ENCODE measurements around the gene SMOC2. TPM values are rescaled to one million over a fixed set of nuclear protein-coding genes. Genes with fewer than 3 reads are reported as not detected.

The SMOC2 gene
- total and polyA plus RNA-seq, 2 donors (not counting 1 experiment from before 2014, with no cell fraction given), result 0.37 TPM; not detected in 1

DNA sequence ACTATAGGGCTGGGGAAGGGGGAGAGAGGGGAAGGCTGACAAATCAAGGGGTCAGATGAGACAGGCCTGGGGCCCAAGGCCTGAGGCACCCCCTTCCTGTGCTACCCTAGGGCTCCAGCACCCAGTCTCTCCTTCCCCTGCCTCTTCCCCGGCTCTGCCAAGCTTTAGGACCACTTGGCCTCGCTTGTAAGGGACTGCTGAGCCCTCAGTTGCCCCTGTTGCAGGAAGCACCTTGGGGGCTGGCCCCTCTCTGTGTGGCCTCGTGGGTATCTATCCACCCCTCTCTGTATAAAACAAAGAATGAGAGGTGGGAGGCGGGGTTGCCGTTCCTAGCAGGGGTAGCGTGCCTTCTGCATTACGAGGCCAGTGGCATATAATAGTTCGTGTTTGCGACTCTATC is 21.4 kb upstream of the SMOC2 start:
- no peaks in the 10 kb centered on the region for H3K9me3 Mint-ChIP-seq (ENCODE audit: insufficient read depth)

DNA sequence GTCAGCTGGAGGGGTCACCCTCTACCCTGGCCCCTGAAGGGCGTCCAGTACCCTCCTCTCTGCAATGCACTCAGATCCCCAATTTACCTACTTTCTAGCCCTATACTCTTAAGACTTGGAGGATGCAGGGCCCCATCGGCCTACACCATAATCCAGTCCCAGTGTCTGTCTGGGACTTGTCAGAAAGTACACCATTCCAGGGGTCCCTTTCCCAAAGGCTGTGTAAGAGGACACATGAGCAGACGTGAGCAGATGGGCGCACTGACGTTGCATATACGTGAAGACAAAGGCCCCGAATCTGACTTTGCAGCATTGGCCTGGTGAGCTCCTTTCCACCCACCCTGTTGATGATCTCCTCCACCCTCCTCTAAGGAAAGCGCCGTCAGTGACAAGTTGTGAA is 20.9 kb upstream of the SMOC2 start:
- Histone ChIP-seq H2AFZ (ENCODE audit: insufficient read depth, low read depth, low read length, poor library complexity, severe bottlenecking) (no peak overlapping the region), H3K9me3 (ENCODE audit: control extremely low read depth in 1 of 3, control insufficient read depth in 2 of 3, insufficient read depth in 1 of 3, low read length in 2 of 3) (peaks cover 0 to 25% (median 0%) of the 10 kb centered on the region in 3 donors), H3K36me3 (replicated peaks in 1 of 2; ENCODE audit: control extremely low read depth in 1 of 2, control insufficient read depth in 1 of 2, extremely low read depth in 1 of 2, insufficient read depth in 2 of 2, low read length in 1 of 2) (no peaks in the 10 kb centered on the region), H3K27me3 (replicated peaks in 1 of 4; ENCODE audit: control extremely low read depth in 1 of 4, control insufficient read depth in 3 of 4, insufficient read depth in 4 of 4, low read length in 3 of 4) (no peaks in the 10 kb centered on the region), H3K4me2 (replicated peaks; ENCODE audit: low read depth, low read length, poor library complexity, severe bottlenecking) (no peak overlapping the region), H4K20me1 (ENCODE audit: control insufficient read depth, insufficient read depth, low read length, poor library complexity, severe bottlenecking) (no peaks in the 10 kb centered on the region), H3K9ac (ENCODE audit: low read length) (no peak overlapping the region), H3K79me2 (ENCODE audit: control insufficient read depth, insufficient read depth, low read length) (no peaks in the 10 kb centered on the region), H3K4me3 (ENCODE audit: control extremely low read depth in 1 of 5, extremely low read depth in 1 of 5, insufficient read depth in 1 of 5, low read depth in 2 of 5, low read length in 4 of 5) (no peak overlapping the region), H3K27ac (ENCODE audit: low read length in 2 of 2) (no peak overlapping the region), H3K4me1 (ENCODE audit: control insufficient read depth in 2 of 2, insufficient read depth in 2 of 2, low read length in 2 of 2) (no peaks in the 10 kb centered on the region)
- H3K4me3 Mint-ChIP-seq, result no peak overlapping the region
- ChIA-PET CTCF (no interaction called here), POLR2A (no interaction called here)
- no peak for DNase-seq
- TF ChIP-seq, protein P1, sequence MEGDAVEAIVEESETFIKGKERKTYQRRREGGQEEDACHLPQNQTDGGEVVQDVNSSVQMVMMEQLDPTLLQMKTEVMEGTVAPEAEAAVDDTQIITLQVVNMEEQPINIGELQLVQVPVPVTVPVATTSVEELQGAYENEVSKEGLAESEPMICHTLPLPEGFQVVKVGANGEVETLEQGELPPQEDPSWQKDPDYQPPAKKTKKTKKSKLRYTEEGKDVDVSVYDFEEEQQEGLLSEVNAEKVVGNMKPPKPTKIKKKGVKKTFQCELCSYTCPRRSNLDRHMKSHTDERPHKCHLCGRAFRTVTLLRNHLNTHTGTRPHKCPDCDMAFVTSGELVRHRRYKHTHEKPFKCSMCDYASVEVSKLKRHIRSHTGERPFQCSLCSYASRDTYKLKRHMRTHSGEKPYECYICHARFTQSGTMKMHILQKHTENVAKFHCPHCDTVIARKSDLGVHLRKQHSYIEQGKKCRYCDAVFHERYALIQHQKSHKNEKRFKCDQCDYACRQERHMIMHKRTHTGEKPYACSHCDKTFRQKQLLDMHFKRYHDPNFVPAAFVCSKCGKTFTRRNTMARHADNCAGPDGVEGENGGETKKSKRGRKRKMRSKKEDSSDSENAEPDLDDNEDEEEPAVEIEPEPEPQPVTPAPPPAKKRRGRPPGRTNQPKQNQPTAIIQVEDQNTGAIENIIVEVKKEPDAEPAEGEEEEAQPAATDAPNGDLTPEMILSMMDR (IDR thresholded peaks at IDR 0.05), result no peak
- TF ChIP-seq EZH2 (IDR thresholded peaks at IDR 0.05; ENCODE audit: borderline replicate concordance, insufficient read depth, low read depth, low read length, poor library complexity, severe bottlenecking), result no peak
- H3K27me3 Mint-ChIP-seq, result no peaks in the 10 kb centered on the region
- H3K27ac Mint-ChIP-seq, result no peak overlapping the region
- no peak for ATAC-seq (ENCODE audit: low read depth)
- 94% methylated on average over 9 of the region's 9 CpGs for WGBS (ENCODE audit: insufficient coverage)
- no peaks in the 10 kb centered on the region for H3K9me3 Mint-ChIP-seq (ENCODE audit: insufficient read depth)
- no peaks in the 10 kb centered on the region for H3K4me1 Mint-ChIP-seq
- intact Hi-C loops (cut with micrococcal nuclease), result no loop called here

More for the DNA sequence above, 21.4 kb upstream of the SMOC2 start:
- ATAC-seq (ENCODE audit: low read depth), result no peak
- ChIA-PET CTCF (no interaction called here), POLR2A (no interaction called here)
- 91% methylated on average over 8 of the region's 9 CpGs for WGBS (ENCODE audit: insufficient coverage)
- intact Hi-C loops (cut with micrococcal nuclease), result no loop called here
- H3K9ac ChIP-seq (ENCODE audit: low read length), result no peak overlapping the region
- no peak overlapping the region for H3K4me2 ChIP-seq (replicated peaks; ENCODE audit: low read depth, low read length, poor library complexity, severe bottlenecking)
- H3K4me1 ChIP-seq (ENCODE audit: control insufficient read depth in 2 of 2, insufficient read depth in 2 of 2, low read length in 2 of 2), result no peaks in the 10 kb centered on the region
- no peak overlapping the region for H2AFZ ChIP-seq (ENCODE audit: insufficient read depth, low read depth, low read length, poor library complexity, severe bottlenecking)
- H3K4me3 ChIP-seq (ENCODE audit: control extremely low read depth in 1 of 5, extremely low read depth in 1 of 5, insufficient read depth in 1 of 5, low read depth in 2 of 5, low read length in 4 of 5), result no peak overlapping the region
- H3K27me3 ChIP-seq (replicated peaks in 1 of 4; ENCODE audit: control extremely low read depth in 1 of 4, control insufficient read depth in 3 of 4, insufficient read depth in 4 of 4, low read length in 3 of 4), result no peaks in the 10 kb centered on the region
- H4K20me1 ChIP-seq (ENCODE audit: control insufficient read depth, insufficient read depth, low read length, poor library complexity, severe bottlenecking), result no peaks in the 10 kb centered on the region
- Mint-ChIP-seq H3K27ac (no peak overlapping the region), H3K27me3 (no peaks in the 10 kb centered on the region), H3K4me1 (no peaks in the 10 kb centered on the region), H3K4me3 (no peak overlapping the region)
- DNase-seq, result no peak
- H3K9me3 ChIP-seq (ENCODE audit: control extremely low read depth in 1 of 3, control insufficient read depth in 2 of 3, insufficient read depth in 1 of 3, low read length in 2 of 3), result peaks cover 0 to 25% (median 0%) of the 10 kb centered on the region in 3 donors
- H3K36me3 ChIP-seq (replicated peaks in 1 of 2; ENCODE audit: control extremely low read depth in 1 of 2, control insufficient read depth in 1 of 2, extremely low read depth in 1 of 2, insufficient read depth in 2 of 2, low read length in 1 of 2), result no peaks in the 10 kb centered on the region
- no peaks in the 10 kb centered on the region for H3K79me2 ChIP-seq (ENCODE audit: control insufficient read depth, insufficient read depth, low read length)
- TF ChIP-seq, protein P1 (IDR thresholded peaks at IDR 0.05), result no peak
- TF ChIP-seq EZH2 (IDR thresholded peaks at IDR 0.05; ENCODE audit: borderline replicate concordance, insufficient read depth, low read depth, low read length, poor library complexity, severe bottlenecking), result no peak
- no peak overlapping the region for H3K27ac ChIP-seq (ENCODE audit: low read length in 2 of 2)

All from B cell (primary cell).